Activated naive CD8-positive, alpha-beta T cell treated with anti-CD3 and anti-CD28 coated beads for 36 hours (primary cell): ENCODE data around the gene CAPZB. TPM values are rescaled to one million over a fixed set of nuclear protein-coding genes. Genes with fewer than 3 reads are reported as not detected.

ENCODE experiments used
- DNase-seq: peaks from one replicate; pipeline ENCODE4 v3.0.0; 2021
- H3K27ac Mint-ChIP-seq: one replicate; pipeline ENCODE4 v1.8.0; 2022; ENCODE audit warnings: mild to moderate bottlenecking, moderate library complexity, mixed read lengths
- H3K27me3 Mint-ChIP-seq: one replicate; pipeline ENCODE4 v1.8.0; 2022; ENCODE audit warnings: mild to moderate bottlenecking, mixed read lengths
- H3K36me3 Mint-ChIP-seq: one replicate; pipeline ENCODE4 v1.8.0; 2021; ENCODE audit warnings: mild to moderate bottlenecking, mixed read lengths
- H3K4me1 Mint-ChIP-seq: one replicate; pipeline ENCODE4 v1.8.0; 2021; ENCODE audit warnings: mixed read lengths
- H3K4me3 Mint-ChIP-seq: one replicate; pipeline ENCODE4 v1.8.0; 2022; ENCODE audit warnings: mild to moderate bottlenecking, moderate library complexity, mixed read lengths
- H3K9me3 Mint-ChIP-seq: one replicate; pipeline ENCODE4 v1.8.0; 2022; ENCODE audit warnings: mixed read lengths
- total RNA-seq, 2 experiments: library from RNA; stranded (reverse); gene quantifications; one replicate each; pipeline ENCODE4 v1.2.3, GENCODE V29; 2021

The CAPZB gene
- total RNA-seq, 2 experiments from 2014 or later, result 324 to 332 TPM

DNA sequence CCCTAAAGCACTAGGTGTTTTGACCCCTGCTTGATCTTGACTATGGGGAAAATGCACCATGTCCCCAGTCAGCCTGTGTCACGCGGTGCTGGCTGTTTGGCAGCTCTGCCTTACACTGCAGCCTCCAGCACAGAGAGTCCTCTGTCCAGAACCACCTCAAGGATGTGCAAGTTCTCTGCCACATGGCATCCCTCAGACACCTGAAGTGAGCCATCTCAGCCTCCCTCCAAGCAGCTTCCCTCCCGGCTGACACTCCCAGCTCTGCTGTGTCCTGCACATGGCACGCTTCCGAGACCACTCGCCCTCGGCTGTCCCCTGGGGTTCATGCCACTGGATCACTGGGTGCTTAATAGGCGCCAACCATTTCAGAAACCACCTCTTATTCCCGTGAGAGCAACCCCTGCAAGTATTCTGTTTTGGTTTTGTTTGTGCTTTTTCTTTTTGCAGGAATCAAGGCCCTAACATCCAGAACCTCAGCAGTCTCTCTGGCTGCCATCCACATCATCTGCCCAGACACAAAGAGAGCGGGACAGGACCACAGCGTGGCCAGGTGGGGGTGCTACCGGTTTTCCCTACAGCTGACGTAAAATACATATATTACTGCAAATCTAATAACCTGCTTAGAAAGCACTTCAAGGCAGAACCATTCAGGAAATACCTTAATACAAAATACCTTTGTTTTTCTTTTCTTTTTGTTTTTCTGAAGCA is 45.7 kb downstream of the CAPZB start:
- H3K36me3 Mint-ChIP-seq, result peaks cover 14% of the 10 kb centered on the region
- H3K27me3 Mint-ChIP-seq, result no peaks in the 10 kb centered on the region
- DNase-seq, result peak; percentile 35
- peaks cover 84% of the 10 kb centered on the region for H3K4me1 Mint-ChIP-seq
- no peak overlapping the region for H3K4me3 Mint-ChIP-seq
- peak overlapping the region; percentile 79 for H3K27ac Mint-ChIP-seq
- H3K9me3 Mint-ChIP-seq, result no peaks in the 10 kb centered on the region

DNA sequence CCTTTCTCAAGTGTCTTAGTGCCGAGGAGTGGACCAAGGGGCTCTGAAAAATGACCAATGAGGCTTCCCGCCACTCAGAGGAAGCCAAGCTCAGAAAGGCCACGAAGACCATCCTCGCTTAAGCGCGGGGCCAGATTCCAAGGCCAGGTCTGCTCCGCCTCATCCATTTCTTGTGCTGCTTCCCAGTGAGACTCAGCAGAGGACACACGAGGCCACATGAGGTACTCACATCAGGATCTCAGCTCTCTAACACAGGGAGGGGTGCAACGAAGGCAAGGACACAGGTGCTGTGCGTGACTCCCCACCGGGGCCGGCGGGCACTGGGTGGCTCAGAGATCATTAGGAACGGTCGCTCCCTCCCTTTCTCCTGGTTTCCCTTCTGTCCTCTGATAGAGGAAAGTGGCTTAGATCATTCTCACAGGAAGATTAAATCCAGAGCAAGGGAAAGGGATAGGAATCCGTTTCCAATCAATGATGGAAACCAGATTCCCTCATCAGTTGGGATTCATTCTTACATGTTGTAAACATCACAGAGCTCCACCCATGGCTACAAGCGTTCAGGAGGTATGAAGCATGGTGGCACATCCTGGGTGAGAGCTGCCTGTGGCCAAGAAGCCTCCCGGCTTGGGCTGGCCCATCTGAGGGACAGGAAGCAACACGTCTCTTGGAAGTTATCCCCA is 46.7 kb downstream of the CAPZB start:
- Mint-ChIP-seq H3K36me3 (peaks cover 19% of the 10 kb centered on the region), H3K9me3 (no peaks in the 10 kb centered on the region), H3K4me3 (no peak overlapping the region), H3K27me3 (no peaks in the 10 kb centered on the region), H3K27ac (peak overlapping the region; percentile 62), H3K4me1 (peaks cover 87% of the 10 kb centered on the region)
- no peak for DNase-seq

DNA sequence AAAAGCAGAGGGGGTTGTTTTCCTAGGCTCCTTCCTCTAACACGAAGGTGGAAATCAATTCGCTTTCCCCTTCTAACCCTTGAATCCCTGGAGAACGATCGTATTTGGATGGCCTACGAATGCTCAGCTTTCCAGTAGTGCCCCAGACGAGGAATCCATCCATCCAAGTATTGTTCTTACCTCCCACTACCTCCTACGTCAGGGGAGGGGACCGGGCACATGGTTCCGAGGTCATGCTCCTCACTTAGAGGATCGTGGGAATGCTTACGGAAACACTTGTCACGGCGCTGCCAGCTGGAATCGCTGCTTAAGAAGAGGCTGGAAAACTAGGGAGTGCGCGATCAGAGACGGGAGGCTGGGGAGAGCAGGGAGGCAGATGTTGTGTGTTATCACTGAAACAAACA is 47.4 kb downstream of the CAPZB start:
- H3K36me3 Mint-ChIP-seq, result peaks cover 27% of the 10 kb centered on the region
- H3K27me3 Mint-ChIP-seq, result no peaks in the 10 kb centered on the region
- no peak overlapping the region for H3K4me3 Mint-ChIP-seq
- DNase-seq, result no peak
- no peaks in the 10 kb centered on the region for H3K9me3 Mint-ChIP-seq
- H3K27ac Mint-ChIP-seq, result peak overlapping the region; percentile 72
- peaks cover 92% of the 10 kb centered on the region for H3K4me1 Mint-ChIP-seq

DNA sequence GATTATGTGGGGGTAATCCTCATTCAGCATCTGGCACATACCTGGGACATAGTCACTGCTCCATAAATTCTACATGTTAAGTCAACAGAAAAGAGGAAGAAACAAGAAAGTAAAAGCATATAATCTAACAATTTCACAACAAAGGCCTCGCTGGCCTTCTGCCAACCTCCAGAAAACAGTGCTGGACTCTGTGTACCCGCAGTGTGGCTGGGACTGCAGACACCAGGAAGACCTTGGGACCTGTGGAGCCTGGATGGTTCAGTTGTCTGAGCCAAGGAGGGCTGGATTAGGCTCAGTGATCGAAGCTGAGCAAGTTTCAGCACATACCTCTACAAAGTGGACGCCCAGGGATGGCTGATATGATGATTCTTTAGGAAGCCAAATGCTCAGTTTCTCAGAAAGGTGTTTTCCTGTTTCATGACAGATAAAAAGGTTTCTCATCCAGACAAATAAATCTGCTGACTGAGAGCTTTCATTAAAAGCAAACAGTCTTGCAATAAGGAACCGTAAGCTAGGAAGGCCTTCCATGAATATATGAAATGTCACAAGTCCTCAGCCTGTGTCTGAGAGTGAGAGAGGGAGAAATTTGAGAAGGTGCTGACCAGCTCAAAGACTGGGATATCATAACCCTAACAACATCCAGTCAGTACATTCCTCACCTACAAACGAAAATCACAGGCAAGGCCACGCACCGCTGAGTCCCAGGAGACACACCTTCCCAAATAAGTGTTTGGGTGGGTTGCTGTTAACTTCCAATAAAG is 48.4 kb downstream of the CAPZB start:
- peaks cover 88% of the 10 kb centered on the region for H3K4me1 Mint-ChIP-seq
- H3K27me3 Mint-ChIP-seq, result no peaks in the 10 kb centered on the region
- peaks cover 30% of the 10 kb centered on the region for H3K36me3 Mint-ChIP-seq
- H3K4me3 Mint-ChIP-seq, result peak overlapping the region; percentile 7
- peak overlapping the region; percentile 72 for H3K27ac Mint-ChIP-seq
- no peaks in the 10 kb centered on the region for H3K9me3 Mint-ChIP-seq
- no peak for DNase-seq

DNA sequence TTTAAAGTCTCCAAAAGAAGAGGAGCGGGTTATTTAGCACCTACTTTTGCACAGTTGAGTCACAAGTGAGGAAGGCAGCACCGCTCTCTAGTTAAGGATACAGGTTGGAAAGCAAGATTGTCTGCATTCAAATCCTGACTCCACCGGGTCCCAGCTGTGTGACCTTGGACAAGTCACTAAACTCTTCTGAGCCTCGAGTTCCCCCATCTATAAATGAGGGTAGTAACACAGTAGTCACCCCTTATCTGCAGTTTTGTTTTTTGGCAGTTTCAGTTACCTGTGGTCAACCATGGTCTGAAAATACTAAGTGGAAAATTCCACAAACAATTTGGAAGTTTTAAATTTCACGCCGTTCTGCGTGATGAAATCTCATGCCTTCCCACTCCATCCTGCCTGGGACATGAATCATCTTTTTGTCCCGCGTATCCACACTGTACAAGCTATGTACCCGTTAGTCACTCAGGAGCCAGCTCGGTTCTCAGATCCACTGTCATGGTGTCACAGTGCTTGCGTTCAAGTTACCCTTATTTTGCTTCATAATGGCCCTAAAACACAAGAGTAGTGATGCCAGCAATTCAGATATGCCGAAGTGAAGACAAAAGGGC is 49.4 kb downstream of the CAPZB start:
- DNase-seq, result no peak
- Mint-ChIP-seq H3K36me3 (peaks cover 34% of the 10 kb centered on the region), H3K27me3 (no peaks in the 10 kb centered on the region), H3K27ac (peak overlapping the region; percentile 72), H3K4me1 (peaks cover 81% of the 10 kb centered on the region), H3K9me3 (no peaks in the 10 kb centered on the region), H3K4me3 (peak overlapping the region; percentile 42)

DNA sequence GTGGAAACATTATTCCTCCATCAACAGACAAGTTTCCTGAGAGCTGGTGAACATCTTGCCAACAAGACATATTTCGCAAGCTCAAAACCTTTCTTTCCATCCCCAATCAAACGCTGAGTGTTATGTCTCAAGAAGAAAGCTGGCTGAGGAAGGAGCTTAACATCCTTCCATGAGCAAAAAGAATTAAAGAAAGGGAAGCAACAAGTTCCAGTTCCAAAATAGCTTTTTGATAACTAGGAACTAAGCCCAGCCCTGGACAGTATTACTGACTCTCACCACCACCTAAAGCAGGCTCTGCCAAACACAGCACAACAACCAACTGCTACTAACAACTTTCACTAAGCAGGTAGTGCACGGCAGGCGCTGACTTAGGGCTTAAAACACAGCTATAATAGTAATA is 50.2 kb downstream of the CAPZB start:
- Mint-ChIP-seq H3K4me3 (no peak overlapping the region), H3K9me3 (no peaks in the 10 kb centered on the region), H3K27ac (peak overlapping the region; percentile 72), H3K27me3 (no peaks in the 10 kb centered on the region), H3K36me3 (peaks cover 40% of the 10 kb centered on the region), H3K4me1 (peaks cover 80% of the 10 kb centered on the region)
- DNase-seq, result no peak

DNA sequence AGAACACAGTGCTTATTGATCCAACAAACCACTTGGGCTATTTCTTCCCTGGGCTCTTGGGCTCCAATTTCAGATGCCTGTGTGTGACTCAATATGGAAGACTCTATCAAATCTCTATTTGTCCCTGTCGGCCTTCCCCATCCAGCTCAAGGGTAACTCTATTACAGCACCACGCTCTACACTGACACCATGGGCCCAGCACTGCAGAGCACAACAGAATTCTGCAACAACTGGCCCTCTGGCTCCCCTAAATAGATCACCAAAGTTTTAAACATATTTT is 51.7 kb downstream of the CAPZB start:
- H3K9me3 Mint-ChIP-seq, result no peaks in the 10 kb centered on the region
- peak overlapping the region; percentile 69 for H3K27ac Mint-ChIP-seq
- peaks cover 49% of the 10 kb centered on the region for H3K36me3 Mint-ChIP-seq
- no peak for DNase-seq
- H3K27me3 Mint-ChIP-seq, result no peaks in the 10 kb centered on the region
- H3K4me3 Mint-ChIP-seq, result no peak overlapping the region
- H3K4me1 Mint-ChIP-seq, result peaks cover 82% of the 10 kb centered on the region

DNA sequence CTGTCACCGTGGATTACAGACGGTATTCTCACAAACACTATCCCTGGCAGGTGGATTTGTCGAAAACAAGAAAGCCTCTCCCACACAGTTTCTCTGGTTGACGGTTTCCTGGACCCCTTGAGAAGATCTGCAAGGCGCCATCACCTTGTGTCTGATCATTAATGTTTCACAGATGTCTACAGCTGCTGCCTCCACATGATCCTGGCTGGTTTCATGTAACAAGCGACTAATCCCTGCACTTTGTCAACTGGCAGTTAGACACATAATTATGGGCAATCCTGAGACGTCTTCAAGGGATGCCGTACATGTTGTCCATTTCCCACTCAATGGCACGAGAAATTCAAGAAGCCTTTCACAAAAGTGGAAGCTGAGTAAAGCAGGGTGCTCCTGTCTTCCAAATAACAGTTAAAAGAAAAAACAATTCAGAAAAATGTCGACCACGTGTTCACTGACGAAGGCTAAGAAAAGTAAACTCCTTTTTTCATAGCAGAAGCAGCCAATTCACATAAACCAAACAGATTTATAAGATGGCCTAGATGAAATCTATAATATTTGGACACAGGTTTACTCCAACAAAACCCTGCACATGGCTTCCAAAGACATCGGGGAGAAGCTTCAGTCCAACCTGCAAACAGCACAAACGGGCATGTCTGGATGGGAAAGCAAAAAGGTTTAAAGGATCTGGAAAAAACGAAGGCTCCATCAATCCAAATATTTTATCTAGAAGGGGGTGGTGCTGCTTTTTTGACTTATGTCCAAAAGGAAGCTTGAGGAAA is 52.2 kb downstream of the CAPZB start:
- Mint-ChIP-seq H3K9me3 (no peaks in the 10 kb centered on the region), H3K4me3 (peak overlapping the region; percentile 9), H3K27ac (peak overlapping the region; percentile 81), H3K36me3 (peaks cover 52% of the 10 kb centered on the region), H3K27me3 (no peaks in the 10 kb centered on the region), H3K4me1 (peaks cover 80% of the 10 kb centered on the region)
- DNase-seq, result no peak

DNA sequence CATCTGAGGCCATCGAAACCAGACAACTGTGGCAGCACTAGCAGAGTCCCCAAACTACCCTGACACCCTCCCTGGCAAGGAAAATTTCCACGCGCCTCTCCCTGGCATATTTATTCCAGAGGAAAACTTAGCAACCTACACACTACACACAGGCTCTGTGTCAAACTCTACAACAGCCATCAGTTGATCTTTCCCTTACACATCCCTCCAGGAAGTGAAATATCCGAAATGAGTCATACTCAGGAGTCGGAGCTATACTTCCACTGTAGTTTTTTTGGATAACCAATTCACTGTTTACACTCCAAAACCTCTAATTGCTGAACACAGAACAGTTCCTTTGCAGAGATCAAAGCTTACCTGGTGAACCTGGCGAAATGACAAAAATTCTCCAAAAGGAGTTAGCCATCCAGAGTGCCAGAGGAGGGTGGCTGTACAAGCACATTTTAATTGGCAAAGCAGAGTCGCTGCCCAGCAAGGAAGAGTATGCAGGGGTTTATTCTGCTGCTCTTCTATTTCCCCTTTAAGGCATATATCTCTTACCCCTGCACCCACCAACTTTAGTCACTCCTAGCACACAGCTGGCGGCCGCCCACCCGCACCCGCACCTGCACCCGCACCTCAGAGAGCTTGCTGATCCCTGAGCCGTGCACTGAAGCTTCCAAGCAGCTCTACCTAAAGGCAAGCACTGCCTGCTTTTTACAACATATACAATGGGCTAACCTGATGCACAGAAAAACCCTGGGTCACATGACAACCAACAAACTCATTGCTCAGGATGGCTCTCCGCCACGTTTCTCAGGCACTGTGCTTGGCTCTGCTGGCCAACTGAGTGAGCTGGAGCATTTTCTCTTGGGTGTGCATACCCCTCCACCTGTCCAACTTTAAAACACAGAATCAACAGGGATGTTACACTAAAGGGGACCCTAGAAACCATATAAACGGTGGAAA is 54.9 kb downstream of the CAPZB start:
- Mint-ChIP-seq H3K4me1 (peaks cover 76% of the 10 kb centered on the region), H3K9me3 (no peaks in the 10 kb centered on the region), H3K36me3 (peaks cover 46% of the 10 kb centered on the region), H3K27me3 (no peaks in the 10 kb centered on the region), H3K27ac (peak overlapping the region; percentile 84), H3K4me3 (peak overlapping the region; percentile 19)
- no peak for DNase-seq

DNA sequence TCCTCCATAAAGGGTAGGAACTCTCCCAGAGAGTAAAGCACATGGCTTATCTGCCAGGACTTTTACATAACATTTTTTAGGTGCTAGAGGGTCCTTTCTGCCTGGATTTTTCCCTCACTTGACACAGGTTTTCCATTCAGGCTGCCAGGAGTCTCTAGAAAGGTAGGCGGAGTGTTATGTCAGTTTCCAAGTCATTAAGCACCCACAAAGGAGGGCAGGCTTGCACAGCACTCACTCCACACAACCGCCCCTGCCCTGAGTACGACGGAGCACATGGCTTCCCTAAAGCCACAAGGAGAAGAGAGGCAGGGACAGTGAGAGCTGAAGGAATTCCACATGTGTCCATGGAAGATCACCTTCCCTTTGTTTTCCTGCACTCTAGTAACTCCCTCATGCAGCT is 55.7 kb downstream of the CAPZB start:
- H3K4me3 Mint-ChIP-seq, result no peak overlapping the region
- no peaks in the 10 kb centered on the region for H3K9me3 Mint-ChIP-seq
- peak overlapping the region; percentile 84 for H3K27ac Mint-ChIP-seq
- no peak for DNase-seq
- H3K27me3 Mint-ChIP-seq, result no peaks in the 10 kb centered on the region
- H3K4me1 Mint-ChIP-seq, result peaks cover 76% of the 10 kb centered on the region
- H3K36me3 Mint-ChIP-seq, result peaks cover 49% of the 10 kb centered on the region

DNA sequence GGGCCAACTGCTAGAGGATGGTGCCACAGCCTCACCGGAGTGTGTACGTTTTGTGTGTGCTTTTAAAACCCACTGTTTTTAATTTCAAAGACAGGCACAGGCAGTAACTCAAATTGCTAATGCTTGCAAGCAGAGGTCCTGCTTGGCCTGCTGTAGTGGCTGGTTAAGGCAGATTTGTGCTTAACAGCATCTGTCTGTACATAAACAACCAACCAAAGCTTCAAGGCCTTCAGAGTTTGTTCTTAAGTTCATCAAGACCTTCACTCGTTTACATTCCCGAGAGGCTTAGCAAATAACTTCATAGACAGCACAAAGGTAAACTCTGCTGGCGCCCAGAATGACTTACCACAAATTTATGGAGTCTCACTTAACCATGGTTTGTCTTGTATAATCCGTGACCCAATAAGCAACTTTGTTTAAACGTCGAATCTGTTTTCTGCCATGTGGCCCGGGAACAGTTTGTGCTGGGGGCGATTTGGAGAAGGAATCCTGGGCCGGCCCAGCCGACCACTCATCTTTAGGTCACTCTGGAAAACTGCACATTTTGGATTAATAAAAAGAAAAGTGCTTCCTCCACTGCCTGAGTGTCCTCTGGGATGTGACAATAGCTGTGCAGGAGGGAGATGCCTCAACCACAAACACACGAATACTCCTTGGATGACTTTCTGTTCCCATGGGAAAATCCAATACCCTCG is 58.1 kb downstream of the CAPZB start:
- no peaks in the 10 kb centered on the region for H3K9me3 Mint-ChIP-seq
- peaks cover 72% of the 10 kb centered on the region for H3K4me1 Mint-ChIP-seq
- H3K36me3 Mint-ChIP-seq, result peaks cover 35% of the 10 kb centered on the region
- no peak for DNase-seq
- H3K27ac Mint-ChIP-seq, result peak overlapping the region; percentile 84
- H3K4me3 Mint-ChIP-seq, result no peak overlapping the region
- H3K27me3 Mint-ChIP-seq, result no peaks in the 10 kb centered on the region

DNA sequence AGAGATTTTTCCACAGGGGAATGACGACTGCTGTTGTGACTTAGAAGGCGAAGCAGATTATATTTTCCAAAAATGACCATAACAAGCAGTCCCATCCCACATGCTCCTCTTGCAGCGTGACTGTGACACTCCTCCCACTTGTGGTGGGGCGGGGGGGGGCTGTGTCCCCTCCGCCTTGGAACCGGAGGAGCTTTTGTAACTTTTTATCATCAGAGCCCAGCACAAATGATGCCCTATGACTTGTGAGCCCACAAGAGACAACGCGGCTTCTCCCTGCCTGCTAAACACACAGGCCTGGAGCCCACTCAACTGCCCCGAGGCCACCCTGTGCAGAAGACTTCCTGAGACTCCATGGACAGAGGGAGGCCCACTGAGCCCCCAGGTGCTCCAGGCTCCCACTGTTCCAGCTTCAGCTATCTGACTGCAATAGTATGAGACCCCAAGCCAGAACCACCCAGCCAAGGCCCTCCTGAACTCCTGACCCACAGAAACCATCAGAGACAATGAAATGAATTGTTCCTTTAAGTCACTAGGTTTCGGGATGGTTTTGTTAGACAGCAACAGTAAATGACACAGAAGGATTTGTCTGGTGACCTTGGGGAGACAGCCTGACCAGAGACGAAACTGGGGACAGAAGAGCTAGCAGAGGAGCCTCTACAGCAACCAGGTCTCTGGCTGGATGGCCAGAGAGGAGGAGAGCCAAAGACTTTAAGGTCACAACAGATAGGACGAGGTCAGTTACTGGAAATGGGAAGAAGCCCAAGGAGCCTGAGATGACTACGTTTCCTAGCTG is 58.8 kb downstream of the CAPZB start:
- Mint-ChIP-seq H3K27ac (peak overlapping the region; percentile 84), H3K9me3 (no peaks in the 10 kb centered on the region), H3K4me1 (peaks cover 76% of the 10 kb centered on the region), H3K36me3 (peaks cover 35% of the 10 kb centered on the region), H3K4me3 (no peak overlapping the region), H3K27me3 (no peaks in the 10 kb centered on the region)
- DNase-seq, result no peak
